ENCODE results near the gene DDIT3. TPM values are rescaled to one million over a fixed set of nuclear protein-coding genes. Genes with fewer than 3 reads are reported as not detected.

The DDIT3 gene
- total RNA-seq, 1 donor from 2014 or later, result 42.6 TPM

GRCh38 chr12:57552306-57552651 lies 32.0 kb upstream of the DDIT3 start:
- DNase-seq (ENCODE audit: low read depth), result no peak
- H3K9ac ChIP-seq (ENCODE audit: low read length), result no peak overlapping the region
- H3K4me2 ChIP-seq (ENCODE audit: low read length), result peak overlapping the region; percentile 69
- TF ChIP-seq CTCF (IDR thresholded peaks at IDR 0.05; ENCODE audit: insufficient read depth, low read depth, low read length), result no peak
- H3K36me3 ChIP-seq (ENCODE audit: insufficient read depth, low read length), result no peaks in the 10 kb centered on the region
- no peaks in the 10 kb centered on the region for H3K79me2 ChIP-seq (ENCODE audit: insufficient read depth, low read length)
- H3K27ac Mint-ChIP-seq (ENCODE audit: unreplicated experiment), result peak overlapping the region; percentile 8
- peaks cover 7% of the 10 kb centered on the region for H4K20me1 ChIP-seq (ENCODE audit: insufficient read depth, low read length)
- peaks cover 3% of the 10 kb centered on the region for H3K9me3 Mint-ChIP-seq (ENCODE audit: unreplicated experiment)
- no peaks in the 10 kb centered on the region for H3K9me3 ChIP-seq (ENCODE audit: insufficient read depth, low read depth, low read length)
- H2AFZ ChIP-seq (ENCODE audit: low read depth, low read length), result no peak overlapping the region
- peak overlapping the region; percentile 18 for H3K4me3 ChIP-seq (ENCODE audit: insufficient read depth, low read depth, low read length)
- peaks cover 11% of the 10 kb centered on the region for H3K27me3 Mint-ChIP-seq (ENCODE audit: low read depth, unreplicated experiment)
- peaks cover 15% of the 10 kb centered on the region for H3K4me1 ChIP-seq (ENCODE audit: insufficient read depth, low read length)
- peak overlapping the region; percentile 56 for H3K4me3 Mint-ChIP-seq (ENCODE audit: unreplicated experiment)
- FAIRE-seq, result no peak
- no peak overlapping the region for H3K27ac ChIP-seq (ENCODE audit: low read depth, low read length)
- H3K36me3 Mint-ChIP-seq (ENCODE audit: low read depth, unreplicated experiment), result peaks cover 3% of the 10 kb centered on the region
- peaks cover 10% of the 10 kb centered on the region for H3K27me3 ChIP-seq (ENCODE audit: insufficient read depth, low read length)
- H3K4me1 Mint-ChIP-seq (ENCODE audit: low read depth, unreplicated experiment), result peaks cover 28% of the 10 kb centered on the region

- Mint-ChIP-seq H3K36me3 (ENCODE audit: low read depth, unreplicated experiment) (peaks cover 3% of the 10 kb centered on the region), H3K4me1 (ENCODE audit: low read depth, unreplicated experiment) (peaks cover 28% of the 10 kb centered on the region), H3K4me3 (ENCODE audit: unreplicated experiment) (peak overlapping the region; percentile 86), H3K27ac (ENCODE audit: unreplicated experiment) (no peak overlapping the region), H3K9me3 (ENCODE audit: unreplicated experiment) (peaks cover 3% of the 10 kb centered on the region), H3K27me3 (ENCODE audit: low read depth, unreplicated experiment) (peaks cover 11% of the 10 kb centered on the region)
- no peaks in the 10 kb centered on the region for H3K9me3 ChIP-seq (ENCODE audit: insufficient read depth, low read depth, low read length)
- H3K27ac ChIP-seq (ENCODE audit: low read depth, low read length), result no peak overlapping the region
- H3K4me1 ChIP-seq (ENCODE audit: insufficient read depth, low read length), result peaks cover 17% of the 10 kb centered on the region
- no peak overlapping the region for H3K9ac ChIP-seq (ENCODE audit: low read length)
- H4K20me1 ChIP-seq (ENCODE audit: insufficient read depth, low read length), result peaks cover 7% of the 10 kb centered on the region
- FAIRE-seq (no peak), DNase-seq (ENCODE audit: low read depth) (no peak)
- H2AFZ ChIP-seq (ENCODE audit: low read depth, low read length), result no peak overlapping the region
- H3K36me3 ChIP-seq (ENCODE audit: insufficient read depth, low read length), result no peaks in the 10 kb centered on the region
- H3K4me2 ChIP-seq (ENCODE audit: low read length), result peak overlapping the region; percentile 69
- TF ChIP-seq EZH2 (IDR thresholded peaks at IDR 0.05; ENCODE audit: insufficient read depth, low read length) (no peak), CTCF (IDR thresholded peaks at IDR 0.05; ENCODE audit: insufficient read depth, low read depth, low read length) (no peak)
- H3K27me3 ChIP-seq (ENCODE audit: insufficient read depth, low read length), result peaks cover 10% of the 10 kb centered on the region
- no peak overlapping the region for H3K4me3 ChIP-seq (ENCODE audit: insufficient read depth, low read depth, low read length)
- peaks cover 3% of the 10 kb centered on the region for H3K79me2 ChIP-seq (ENCODE audit: insufficient read depth, low read length)
These were observed 31.5 kb upstream of the DDIT3 start for GRCh38 chr12:57551637-57552305.

All from astrocyte (in vitro differentiated cells and primary cell).